Stimulated activated CD4-positive, alpha-beta T cell treated with anti-CD3 and anti-CD28 coated beads, TNF-alpha, amount 100 ng/mL, for 24 hours (primary cell): Measurements from ENCODE around the gene SLC2A6.
A peak's percentile ranks its signal among the peaks of the same experiment; 100 is the strongest.

Source experiments
- DNase-seq, 3 experiments: peaks; one replicate each; pipeline ENCODE4 v3.0.0-alpha.2; 2020; ENCODE audit warnings: low read depth in 3 of 3

SLC2A6 gene, protein sequence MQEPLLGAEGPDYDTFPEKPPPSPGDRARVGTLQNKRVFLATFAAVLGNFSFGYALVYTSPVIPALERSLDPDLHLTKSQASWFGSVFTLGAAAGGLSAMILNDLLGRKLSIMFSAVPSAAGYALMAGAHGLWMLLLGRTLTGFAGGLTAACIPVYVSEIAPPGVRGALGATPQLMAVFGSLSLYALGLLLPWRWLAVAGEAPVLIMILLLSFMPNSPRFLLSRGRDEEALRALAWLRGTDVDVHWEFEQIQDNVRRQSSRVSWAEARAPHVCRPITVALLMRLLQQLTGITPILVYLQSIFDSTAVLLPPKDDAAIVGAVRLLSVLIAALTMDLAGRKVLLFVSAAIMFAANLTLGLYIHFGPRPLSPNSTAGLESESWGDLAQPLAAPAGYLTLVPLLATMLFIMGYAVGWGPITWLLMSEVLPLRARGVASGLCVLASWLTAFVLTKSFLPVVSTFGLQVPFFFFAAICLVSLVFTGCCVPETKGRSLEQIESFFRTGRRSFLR

GRCh38 chr9:133478851-133479711 is at the start of gene SLC2A6:
Gene SLC2A6, minus strand, starts transcription at chr9:133479099. Its CDS starts 40 bp downstream, at chr9:133479059.
- DNase-seq, result peak; percentile 60 to 79 (median 60)

DNA sequence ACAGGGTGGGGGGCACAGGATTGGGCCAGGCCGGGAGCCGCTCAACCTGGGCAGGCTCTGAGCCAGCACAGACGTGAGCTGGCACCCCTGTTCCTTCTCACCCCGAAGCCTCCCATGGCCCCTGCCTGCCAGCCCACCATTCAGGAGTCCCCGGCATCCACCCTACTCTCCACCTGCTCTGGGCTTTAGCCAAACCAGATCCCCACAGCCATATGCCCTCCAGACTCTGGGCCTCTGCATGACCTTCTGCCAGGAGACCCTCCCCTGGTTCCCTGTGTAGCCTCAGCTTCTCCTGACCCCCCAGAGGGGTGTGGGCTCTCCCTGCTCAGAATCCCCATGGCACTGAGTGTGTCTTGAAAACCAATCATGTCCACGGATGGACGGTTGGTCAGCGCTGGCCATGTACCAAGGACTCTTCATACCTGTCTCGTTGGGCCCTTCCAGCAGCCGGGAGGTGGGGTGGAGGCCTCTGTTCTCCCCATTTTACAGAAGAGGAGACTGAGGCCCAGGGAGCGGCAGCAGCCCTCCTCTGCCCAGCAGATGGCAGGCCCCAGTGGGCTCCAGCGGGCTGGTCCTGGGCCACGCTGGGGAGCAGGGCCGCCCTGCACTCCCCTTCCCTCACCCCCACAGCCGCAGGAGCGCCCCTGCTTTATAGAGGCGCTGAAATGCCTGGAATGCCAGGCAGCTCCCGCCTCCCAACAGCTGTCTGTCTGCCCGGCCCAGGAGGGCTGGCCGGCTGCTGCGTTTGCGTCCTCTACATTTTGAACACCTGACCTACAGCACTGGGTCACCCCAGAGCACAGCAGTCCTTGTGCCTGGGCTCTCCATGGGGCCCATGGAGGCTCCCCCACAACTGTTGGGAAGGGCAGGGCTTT is 49.3 kb upstream of the SLC2A6 start:
- DNase-seq, result no peak

GRCh38 chr9:133527444-133527920 is 48.6 kb upstream of the SLC2A6 start:
- DNase-seq, result no peak

DNA sequence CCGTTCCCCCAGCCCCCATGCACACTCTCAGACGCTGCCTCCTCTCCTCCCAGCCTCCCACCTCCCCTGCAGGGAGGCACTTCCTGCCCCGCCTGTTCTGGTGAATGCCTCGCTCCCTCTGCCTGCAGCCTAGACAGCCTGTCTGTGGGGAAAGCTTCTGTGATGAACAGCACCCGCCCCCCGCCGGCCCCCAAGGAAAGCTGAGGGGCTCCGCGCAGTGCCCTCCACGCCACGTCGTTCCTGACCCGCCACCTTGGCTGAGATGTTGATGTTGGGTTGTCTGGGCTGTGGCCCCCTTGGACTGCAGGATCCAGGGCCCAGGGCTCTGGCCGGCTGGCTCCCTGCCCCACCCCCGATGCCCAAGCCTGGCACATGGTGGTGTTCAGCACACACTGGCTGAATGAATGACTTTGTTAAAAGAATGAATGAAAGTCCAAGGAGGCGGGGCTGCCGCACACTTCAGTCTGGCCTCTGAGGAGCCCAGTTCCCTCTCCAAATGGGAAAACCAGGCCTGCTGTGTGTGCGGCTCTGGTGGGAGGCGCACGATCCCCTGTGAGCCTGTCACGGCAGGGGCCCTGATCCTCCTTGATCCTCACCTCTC is 47.9 kb upstream of the SLC2A6 start:
- DNase-seq, result no peak

DNA sequence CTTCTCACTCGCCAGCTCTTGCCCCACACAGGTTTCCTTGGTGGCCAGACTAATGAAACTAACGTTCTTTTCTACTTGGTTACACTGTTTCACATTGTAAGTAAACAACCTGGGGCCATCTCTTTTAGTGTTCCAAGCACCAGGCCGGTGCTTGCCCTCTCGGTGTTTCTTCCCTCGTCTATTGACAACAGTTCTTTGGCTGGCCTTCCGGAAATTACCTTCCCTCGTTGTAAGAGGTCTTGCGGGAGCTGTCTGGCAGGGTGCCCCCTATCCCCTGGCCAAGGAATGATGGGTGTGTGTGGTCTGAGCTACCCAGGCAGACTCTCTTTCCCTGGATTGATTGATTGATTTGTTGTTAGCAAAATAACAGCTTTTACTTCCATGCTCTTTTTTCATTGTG is 46.8 kb upstream of the SLC2A6 start:
- no peak for DNase-seq

- DNase-seq, result no peak
These were observed 45.9 kb upstream of the SLC2A6 start, which contains the start of gene MYMK for GRCh38 chr9:133524679-133525228. Gene MYMK, minus strand, starts transcription at chr9:133524959. Its CDS starts 115 bp downstream, at chr9:133524844.

DNA sequence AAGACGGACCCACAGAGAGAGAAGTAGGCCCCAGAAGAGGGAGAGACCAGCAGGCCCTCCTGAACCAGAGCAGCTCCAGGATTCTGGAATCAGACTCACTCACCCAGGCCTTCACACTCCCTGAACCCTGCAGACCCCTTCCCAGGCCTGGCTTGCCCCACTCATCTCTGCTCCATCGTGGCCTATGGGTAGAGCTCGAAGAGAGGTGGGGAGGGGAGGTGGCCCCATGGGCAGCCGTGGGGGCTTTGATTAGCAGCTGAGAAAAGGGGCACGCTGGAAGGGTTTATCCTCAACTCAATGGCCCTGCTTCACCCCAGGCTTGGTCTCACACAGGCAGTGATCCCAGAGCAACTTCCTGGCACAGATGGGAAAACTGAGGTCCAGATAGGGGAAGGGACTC is 45.2 kb upstream of the SLC2A6 start:
- DNase-seq, result no peak

DNA sequence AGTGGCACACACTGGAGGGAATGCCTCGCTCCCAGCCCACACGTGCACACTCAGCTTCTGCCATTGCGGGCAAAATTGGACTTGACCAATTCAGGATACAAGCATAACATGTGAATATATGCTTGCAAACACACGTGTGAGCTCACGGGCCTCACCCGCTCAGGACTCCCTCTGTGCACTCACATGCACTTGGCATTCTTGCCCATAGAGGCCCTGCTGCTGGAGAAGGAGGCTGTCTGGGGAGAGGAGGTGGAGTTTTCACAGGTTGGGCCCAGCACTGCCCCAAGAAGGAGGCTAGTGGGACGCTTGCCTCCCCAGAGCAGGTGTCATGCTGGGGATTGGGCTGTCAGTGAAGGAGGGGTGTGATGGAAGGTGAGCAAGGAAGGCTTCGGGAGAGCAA is 44.2 kb upstream of the SLC2A6 start:
- DNase-seq, result no peak

GRCh38 chr9:133522073-133522910 is 43.4 kb upstream of the SLC2A6 start:
- no peak for DNase-seq

GRCh38 chr9:133521122-133522072 is 42.5 kb upstream of the SLC2A6 start:
- DNase-seq, result no peak

DNA sequence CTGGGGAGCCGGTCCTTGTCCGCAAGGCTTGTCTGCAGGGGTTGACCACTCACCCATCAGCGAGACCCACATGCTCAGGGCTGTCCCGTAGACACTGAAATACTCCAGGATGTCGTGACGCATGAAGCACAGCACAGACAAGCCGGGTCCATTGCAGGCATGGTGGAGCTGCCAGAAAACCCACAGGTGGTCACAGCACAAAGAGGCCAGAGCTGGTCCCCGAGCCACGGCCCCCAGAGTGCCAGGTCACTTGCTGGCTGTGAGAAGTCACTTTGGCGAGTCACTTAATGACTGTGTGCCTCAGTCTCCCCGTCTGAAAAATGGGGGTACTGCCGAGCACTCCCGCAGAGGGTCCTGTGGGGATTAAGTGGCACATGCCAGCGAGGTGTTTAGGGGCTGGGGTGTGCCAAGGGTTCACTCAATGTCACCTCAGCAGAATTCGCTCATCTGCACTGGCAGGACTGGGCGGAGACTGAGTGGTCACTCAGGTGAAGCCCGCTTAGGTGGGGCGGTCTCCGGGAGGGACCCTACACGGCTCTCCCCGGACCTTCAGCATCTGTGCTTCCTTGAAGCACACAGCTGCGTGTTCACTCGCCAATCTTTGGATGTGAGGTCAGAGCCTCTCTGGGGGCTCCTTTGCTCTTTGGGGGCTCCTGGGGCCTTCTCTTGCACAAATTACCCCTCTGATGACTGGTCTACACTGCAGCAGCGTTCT is 41.4 kb upstream of the SLC2A6 start:
- no peak for DNase-seq

DNA sequence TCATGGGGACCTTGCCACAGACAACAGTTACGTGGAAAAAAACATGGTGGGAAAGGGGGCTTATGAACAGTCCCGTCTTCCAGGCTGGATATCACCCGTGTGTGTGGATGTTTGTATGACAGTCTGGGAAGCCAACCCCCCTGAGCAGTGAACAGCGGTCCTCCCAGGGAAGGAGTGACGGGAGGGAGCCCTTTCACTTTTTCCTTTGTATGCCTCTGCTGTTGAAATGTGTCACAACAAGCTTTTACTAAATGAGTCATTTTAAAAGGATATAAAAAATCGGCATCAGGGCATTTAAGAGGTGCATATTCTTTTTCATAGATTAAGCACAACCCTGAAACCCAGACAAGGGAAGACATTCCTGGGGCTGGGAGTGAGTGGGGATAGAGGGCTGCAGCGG is 40.8 kb upstream of the SLC2A6 start:
- DNase-seq, result no peak

GRCh38 chr9:133518706-133519449 is 40.0 kb upstream of the SLC2A6 start:
- no peak for DNase-seq

- DNase-seq, result no peak
These were observed 39.3 kb upstream of the SLC2A6 start for GRCh38 chr9:133518200-133518599.

GRCh38 chr9:133517711-133518110 is 38.8 kb upstream of the SLC2A6 start:
- DNase-seq, result no peak

DNA sequence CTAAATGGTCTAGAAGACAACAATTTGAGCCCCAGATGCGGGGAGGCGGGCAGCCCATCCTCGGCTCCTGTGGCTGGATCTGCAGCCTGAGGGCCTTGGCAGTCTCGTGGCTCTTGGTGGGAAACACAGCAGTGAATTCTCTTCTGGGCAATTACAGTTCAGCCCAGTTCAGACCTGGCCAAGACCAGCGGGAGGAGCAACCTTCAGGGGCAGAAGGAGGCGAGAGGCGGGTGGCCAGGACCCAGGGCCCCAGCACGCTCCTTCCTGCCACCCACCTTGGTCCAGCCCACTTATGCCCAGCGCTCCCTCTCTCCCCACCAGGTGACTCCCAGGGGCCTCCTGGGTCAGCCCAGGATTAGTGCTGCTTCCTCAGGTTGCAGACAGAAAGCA is 38.1 kb upstream of the SLC2A6 start:
- no peak for DNase-seq

DNA sequence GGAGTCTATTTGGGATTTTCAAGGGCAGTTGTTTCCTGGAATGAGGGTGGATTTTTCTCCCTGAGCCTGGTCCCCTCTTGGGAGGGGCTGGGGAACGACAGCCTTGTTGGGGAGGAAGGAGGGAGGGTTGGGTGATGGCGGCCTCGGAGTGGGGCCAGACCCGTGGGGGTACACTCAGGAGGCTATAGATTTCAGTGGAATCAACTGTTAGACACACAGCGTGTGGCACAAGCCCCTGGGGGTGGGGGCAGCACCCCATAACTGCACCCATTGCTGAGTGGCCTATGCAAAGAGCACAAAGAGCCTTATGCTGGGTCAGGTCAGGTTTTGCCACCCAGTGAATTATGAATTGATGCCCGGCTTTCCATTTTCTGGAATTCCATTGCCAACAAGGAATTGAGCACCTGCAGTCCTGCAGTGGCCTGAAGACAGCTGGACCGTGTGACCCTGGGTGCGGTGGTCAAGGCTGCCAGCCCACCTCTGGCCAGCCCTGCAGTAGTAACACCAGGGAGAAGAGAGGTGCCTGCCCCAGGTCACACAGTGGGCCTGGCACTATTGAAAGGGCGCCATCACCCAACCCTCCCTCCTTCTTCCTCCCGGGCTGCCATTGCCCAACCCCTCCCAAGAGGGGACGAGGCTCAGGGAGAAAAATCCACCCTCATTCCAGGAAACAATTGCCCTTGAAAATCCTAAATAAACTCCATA is 37.5 kb upstream of the SLC2A6 start:
- DNase-seq, result no peak
